ENCODE measurements around the gene HEATR1. TPM values are rescaled to one million over a fixed set of nuclear protein-coding genes. Genes with fewer than 3 reads are reported as not detected.

Gene HEATR1
- total RNA-seq, 1 experiment from 2014 or later, result 73.0 TPM

DNA sequence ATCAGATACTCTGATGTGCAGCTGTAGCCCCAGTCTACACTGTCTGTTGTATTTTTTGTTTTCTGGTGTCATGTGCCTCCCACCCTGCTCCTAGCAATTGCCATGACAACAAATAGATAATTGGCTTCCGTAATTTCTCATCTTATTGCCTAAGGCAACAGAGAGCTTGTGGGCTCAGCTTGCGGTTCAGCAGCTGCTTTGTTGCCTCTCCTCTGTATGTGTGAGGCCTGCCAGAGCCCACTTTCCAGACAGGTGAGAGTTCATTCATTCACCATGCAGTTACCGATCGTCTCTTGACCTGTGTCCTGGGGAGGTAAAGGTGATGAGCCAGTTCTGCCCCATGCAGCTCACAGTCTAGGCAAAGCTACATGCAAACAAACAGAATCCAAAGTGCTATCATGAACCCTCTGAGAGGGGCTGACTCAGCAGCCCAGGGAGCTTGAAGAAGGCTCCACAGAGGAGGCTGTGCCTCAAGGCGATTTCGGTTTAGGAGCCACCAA is 68.6 kb downstream of the HEATR1 start:
- TF ChIP-seq TP53 (CRISPR knock-in tag; IDR thresholded peaks at IDR 0.05) (no peak), CREM (CRISPR knock-in tag; IDR thresholded peaks at IDR 0.05) (no peak)
- TF ChIP-seq, protein P1, sequence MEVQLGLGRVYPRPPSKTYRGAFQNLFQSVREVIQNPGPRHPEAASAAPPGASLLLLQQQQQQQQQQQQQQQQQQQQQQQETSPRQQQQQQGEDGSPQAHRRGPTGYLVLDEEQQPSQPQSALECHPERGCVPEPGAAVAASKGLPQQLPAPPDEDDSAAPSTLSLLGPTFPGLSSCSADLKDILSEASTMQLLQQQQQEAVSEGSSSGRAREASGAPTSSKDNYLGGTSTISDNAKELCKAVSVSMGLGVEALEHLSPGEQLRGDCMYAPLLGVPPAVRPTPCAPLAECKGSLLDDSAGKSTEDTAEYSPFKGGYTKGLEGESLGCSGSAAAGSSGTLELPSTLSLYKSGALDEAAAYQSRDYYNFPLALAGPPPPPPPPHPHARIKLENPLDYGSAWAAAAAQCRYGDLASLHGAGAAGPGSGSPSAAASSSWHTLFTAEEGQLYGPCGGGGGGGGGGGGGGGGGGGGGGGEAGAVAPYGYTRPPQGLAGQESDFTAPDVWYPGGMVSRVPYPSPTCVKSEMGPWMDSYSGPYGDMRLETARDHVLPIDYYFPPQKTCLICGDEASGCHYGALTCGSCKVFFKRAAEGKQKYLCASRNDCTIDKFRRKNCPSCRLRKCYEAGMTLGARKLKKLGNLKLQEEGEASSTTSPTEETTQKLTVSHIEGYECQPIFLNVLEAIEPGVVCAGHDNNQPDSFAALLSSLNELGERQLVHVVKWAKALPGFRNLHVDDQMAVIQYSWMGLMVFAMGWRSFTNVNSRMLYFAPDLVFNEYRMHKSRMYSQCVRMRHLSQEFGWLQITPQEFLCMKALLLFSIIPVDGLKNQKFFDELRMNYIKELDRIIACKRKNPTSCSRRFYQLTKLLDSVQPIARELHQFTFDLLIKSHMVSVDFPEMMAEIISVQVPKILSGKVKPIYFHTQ (CRISPR knock-in tag; IDR thresholded peaks at IDR 0.05), result no peak
- no peak for DNase-seq (ENCODE audit: low spot score)
- H3K4me1 Mint-ChIP-seq, result peaks cover 9% of the 10 kb centered on the region
- CTCF ChIA-PET, result no interaction called here
- no peak overlapping the region for H3K4me3 Mint-ChIP-seq
- ATAC-seq, result no peak; the same call in 1 of the 2 replicates
- H3K9me3 Mint-ChIP-seq, result no peaks in the 10 kb centered on the region
- H3K27me3 Mint-ChIP-seq (ENCODE audit: low read depth), result no peaks in the 10 kb centered on the region
- H3K36me3 Mint-ChIP-seq, result peaks cover 3% of the 10 kb centered on the region; the same call in 1 of the 2 replicates
- H3K27ac Mint-ChIP-seq, result no peak overlapping the region
- POLR2A ChIA-PET, result no interaction called here

DNA sequence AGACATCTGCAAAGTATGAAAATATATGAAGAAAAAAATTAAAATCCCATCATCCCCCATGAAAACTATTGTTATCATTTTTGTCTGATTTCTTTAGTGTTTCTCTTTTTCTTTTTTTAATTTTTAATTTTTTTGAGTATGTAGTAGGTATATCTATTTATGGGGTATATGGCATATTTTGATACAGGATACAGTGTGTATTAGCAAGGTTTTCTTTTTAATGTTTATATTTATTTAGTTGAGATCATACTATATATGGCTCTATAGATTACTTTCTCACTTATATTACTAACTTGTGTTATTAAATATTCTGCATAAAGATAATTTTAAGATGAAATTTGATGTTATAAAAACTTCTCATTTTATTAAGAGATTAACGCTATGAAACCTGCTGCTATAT is 69.1 kb downstream of the HEATR1 start:
- TF ChIP-seq, protein P2, sequence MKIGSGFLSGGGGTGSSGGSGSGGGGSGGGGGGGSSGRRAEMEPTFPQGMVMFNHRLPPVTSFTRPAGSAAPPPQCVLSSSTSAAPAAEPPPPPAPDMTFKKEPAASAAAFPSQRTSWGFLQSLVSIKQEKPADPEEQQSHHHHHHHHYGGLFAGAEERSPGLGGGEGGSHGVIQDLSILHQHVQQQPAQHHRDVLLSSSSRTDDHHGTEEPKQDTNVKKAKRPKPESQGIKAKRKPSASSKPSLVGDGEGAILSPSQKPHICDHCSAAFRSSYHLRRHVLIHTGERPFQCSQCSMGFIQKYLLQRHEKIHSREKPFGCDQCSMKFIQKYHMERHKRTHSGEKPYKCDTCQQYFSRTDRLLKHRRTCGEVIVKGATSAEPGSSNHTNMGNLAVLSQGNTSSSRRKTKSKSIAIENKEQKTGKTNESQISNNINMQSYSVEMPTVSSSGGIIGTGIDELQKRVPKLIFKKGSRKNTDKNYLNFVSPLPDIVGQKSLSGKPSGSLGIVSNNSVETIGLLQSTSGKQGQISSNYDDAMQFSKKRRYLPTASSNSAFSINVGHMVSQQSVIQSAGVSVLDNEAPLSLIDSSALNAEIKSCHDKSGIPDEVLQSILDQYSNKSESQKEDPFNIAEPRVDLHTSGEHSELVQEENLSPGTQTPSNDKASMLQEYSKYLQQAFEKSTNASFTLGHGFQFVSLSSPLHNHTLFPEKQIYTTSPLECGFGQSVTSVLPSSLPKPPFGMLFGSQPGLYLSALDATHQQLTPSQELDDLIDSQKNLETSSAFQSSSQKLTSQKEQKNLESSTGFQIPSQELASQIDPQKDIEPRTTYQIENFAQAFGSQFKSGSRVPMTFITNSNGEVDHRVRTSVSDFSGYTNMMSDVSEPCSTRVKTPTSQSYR (CRISPR knock-in tag; IDR thresholded peaks at IDR 0.05), result no peak
- TF ChIP-seq, protein P3, sequence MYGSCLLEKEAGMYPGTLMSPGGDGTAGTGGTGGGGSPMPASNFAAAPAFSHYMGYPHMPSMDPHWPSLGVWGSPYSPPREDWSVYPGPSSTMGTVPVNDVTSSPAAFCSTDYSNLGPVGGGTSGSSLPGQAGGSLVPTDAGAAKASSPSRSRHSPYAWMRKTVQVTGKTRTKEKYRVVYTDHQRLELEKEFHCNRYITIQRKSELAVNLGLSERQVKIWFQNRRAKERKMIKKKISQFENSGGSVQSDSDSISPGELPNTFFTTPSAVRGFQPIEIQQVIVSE (CRISPR knock-in tag; IDR thresholded peaks at IDR 0.05; ENCODE audit: borderline replicate concordance), result no peak
- CTCF ChIA-PET, result interaction anchor here (1.0 kb wide), 1 partner anchor 563 kb away, joined by 3 read pairs; no protein-coding TSS in a partner anchor
- no peaks in the 10 kb centered on the region for H3K9me3 Mint-ChIP-seq
- H3K27ac Mint-ChIP-seq, result no peak overlapping the region
- H3K4me3 Mint-ChIP-seq, result no peak overlapping the region
- peaks cover 9% of the 10 kb centered on the region for H3K4me1 Mint-ChIP-seq
- no peaks in the 10 kb centered on the region for H3K27me3 Mint-ChIP-seq (ENCODE audit: low read depth)
- peaks cover 3% of the 10 kb centered on the region; the same call in 1 of the 2 replicates for H3K36me3 Mint-ChIP-seq
- ATAC-seq (no peak), DNase-seq (ENCODE audit: low spot score) (no peak)
- POLR2A ChIA-PET, result interaction anchor here (0.7 kb wide), 1 partner anchor 140 kb away, joined by 3 read pairs; no protein-coding TSS in a partner anchor

DNA sequence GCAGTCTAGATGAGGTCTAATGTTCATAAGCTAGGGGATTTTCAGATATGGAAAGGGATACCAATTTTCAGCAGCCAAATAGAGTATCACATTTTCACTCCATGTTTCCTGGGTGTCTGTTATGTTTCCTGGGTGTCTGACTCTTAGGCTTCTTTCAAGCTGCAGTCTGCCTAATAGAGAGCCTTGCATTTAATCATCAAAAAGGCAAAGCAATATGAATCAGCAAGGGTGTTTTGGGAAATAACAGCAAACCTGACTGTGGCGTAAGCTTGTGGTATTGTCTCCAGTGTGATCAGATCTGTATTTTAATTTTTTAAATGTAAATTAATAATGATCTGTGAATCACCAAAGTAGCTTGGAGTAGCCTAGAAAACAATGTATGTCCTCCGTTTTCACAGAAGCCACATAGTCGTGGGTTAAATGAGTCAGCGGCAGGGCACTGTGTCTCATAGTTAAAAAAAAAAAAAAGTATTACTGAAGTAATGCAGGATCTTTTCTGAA is 70.1 kb downstream of the HEATR1 start:
- ChIA-PET CTCF (interaction anchor here (0.9 to 1.1 kb wide), 3 partner anchors 393 to 562 kb away, joined by 3 to 4 read pairs (median 3); no protein-coding TSS in a partner anchor), POLR2A (interaction anchor here (0.6 to 0.7 kb wide), 2 partner anchors 55 to 139 kb away, joined by 3 read pairs; no protein-coding TSS in a partner anchor)
- H3K4me3 Mint-ChIP-seq, result no peak overlapping the region
- H3K27me3 Mint-ChIP-seq (ENCODE audit: low read depth), result no peaks in the 10 kb centered on the region
- no peak overlapping the region; the same call in 1 of the 2 replicates for H3K27ac Mint-ChIP-seq
- DNase-seq (ENCODE audit: low spot score), result no peak
- H3K4me1 Mint-ChIP-seq, result peaks cover 9% of the 10 kb centered on the region
- H3K36me3 Mint-ChIP-seq, result peaks cover 3% of the 10 kb centered on the region; the same call in 1 of the 2 replicates
- no peaks in the 10 kb centered on the region for H3K9me3 Mint-ChIP-seq
- ATAC-seq, result no peak
- TF ChIP-seq, protein P4, sequence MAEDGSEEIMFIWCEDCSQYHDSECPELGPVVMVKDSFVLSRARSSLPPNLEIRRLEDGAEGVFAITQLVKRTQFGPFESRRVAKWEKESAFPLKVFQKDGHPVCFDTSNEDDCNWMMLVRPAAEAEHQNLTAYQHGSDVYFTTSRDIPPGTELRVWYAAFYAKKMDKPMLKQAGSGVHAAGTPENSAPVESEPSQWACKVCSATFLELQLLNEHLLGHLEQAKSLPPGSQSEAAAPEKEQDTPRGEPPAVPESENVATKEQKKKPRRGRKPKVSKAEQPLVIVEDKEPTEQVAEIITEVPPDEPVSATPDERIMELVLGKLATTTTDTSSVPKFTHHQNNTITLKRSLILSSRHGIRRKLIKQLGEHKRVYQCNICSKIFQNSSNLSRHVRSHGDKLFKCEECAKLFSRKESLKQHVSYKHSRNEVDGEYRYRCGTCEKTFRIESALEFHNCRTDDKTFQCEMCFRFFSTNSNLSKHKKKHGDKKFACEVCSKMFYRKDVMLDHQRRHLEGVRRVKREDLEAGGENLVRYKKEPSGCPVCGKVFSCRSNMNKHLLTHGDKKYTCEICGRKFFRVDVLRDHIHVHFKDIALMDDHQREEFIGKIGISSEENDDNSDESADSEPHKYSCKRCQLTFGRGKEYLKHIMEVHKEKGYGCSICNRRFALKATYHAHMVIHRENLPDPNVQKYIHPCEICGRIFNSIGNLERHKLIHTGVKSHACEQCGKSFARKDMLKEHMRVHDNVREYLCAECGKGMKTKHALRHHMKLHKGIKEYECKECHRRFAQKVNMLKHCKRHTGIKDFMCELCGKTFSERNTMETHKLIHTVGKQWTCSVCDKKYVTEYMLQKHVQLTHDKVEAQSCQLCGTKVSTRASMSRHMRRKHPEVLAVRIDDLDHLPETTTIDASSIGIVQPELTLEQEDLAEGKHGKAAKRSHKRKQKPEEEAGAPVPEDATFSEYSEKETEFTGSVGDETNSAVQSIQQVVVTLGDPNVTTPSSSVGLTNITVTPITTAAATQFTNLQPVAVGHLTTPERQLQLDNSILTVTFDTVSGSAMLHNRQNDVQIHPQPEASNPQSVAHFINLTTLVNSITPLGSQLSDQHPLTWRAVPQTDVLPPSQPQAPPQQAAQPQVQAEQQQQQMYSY (CRISPR knock-in tag; IDR thresholded peaks at IDR 0.05), result no peak
- TF ChIP-seq, protein P5, sequence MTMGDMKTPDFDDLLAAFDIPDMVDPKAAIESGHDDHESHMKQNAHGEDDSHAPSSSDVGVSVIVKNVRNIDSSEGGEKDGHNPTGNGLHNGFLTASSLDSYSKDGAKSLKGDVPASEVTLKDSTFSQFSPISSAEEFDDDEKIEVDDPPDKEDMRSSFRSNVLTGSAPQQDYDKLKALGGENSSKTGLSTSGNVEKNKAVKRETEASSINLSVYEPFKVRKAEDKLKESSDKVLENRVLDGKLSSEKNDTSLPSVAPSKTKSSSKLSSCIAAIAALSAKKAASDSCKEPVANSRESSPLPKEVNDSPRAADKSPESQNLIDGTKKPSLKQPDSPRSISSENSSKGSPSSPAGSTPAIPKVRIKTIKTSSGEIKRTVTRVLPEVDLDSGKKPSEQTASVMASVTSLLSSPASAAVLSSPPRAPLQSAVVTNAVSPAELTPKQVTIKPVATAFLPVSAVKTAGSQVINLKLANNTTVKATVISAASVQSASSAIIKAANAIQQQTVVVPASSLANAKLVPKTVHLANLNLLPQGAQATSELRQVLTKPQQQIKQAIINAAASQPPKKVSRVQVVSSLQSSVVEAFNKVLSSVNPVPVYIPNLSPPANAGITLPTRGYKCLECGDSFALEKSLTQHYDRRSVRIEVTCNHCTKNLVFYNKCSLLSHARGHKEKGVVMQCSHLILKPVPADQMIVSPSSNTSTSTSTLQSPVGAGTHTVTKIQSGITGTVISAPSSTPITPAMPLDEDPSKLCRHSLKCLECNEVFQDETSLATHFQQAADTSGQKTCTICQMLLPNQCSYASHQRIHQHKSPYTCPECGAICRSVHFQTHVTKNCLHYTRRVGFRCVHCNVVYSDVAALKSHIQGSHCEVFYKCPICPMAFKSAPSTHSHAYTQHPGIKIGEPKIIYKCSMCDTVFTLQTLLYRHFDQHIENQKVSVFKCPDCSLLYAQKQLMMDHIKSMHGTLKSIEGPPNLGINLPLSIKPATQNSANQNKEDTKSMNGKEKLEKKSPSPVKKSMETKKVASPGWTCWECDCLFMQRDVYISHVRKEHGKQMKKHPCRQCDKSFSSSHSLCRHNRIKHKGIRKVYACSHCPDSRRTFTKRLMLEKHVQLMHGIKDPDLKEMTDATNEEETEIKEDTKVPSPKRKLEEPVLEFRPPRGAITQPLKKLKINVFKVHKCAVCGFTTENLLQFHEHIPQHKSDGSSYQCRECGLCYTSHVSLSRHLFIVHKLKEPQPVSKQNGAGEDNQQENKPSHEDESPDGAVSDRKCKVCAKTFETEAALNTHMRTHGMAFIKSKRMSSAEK (CRISPR knock-in tag; IDR thresholded peaks at IDR 0.05; ENCODE audit: borderline replicate concordance), result no peak
- TF ChIP-seq NFE2L1 (CRISPR knock-in tag; IDR thresholded peaks at IDR 0.05), result no peak
- TF ChIP-seq, protein P6, sequence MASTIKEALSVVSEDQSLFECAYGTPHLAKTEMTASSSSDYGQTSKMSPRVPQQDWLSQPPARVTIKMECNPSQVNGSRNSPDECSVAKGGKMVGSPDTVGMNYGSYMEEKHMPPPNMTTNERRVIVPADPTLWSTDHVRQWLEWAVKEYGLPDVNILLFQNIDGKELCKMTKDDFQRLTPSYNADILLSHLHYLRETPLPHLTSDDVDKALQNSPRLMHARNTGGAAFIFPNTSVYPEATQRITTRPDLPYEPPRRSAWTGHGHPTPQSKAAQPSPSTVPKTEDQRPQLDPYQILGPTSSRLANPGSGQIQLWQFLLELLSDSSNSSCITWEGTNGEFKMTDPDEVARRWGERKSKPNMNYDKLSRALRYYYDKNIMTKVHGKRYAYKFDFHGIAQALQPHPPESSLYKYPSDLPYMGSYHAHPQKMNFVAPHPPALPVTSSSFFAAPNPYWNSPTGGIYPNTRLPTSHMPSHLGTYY (CRISPR knock-in tag; IDR thresholded peaks at IDR 0.05), result no peak
- no peak for TF ChIP-seq SOX15 (CRISPR knock-in tag; IDR thresholded peaks at IDR 0.05)
- TF ChIP-seq ZNF121 (CRISPR knock-in tag; IDR thresholded peaks at IDR 0.05), result no peak
- TF ChIP-seq, protein P3 (CRISPR knock-in tag; IDR thresholded peaks at IDR 0.05; ENCODE audit: borderline replicate concordance), result no peak

All from WTC11 (cell line).